AG09309 (cell line): ENCODE data around the gene FBXO4.
"Not testable (repeated sequence)": the region's sequence is repeated elsewhere in the genome, so short reads cannot be mapped to it uniquely, and the experiment has no call there.

Experiments
- DNase-seq: peaks from one replicate; pipeline ENCODE4 v3.0.0-alpha.2; 2010; ENCODE audit warnings: low read depth
- H3K4me3 ChIP-seq: 2 replicates; pipeline ENCODE4 v1.5.1; 2011; ENCODE audit warnings: mild to moderate bottlenecking, low read depth, low read length, moderate library complexity; ENCODE audit not compliant: control insufficient read depth
- CTCF ChIP-seq: IDR thresholded peaks from 2 replicates; pipeline ENCODE4 v1.5.1; 2011; ENCODE audit warnings: mild to moderate bottlenecking, low read depth, low read length, inconsistent platforms; ENCODE audit not compliant: insufficient read depth, control insufficient read depth; ENCODE audit errors: missing control alignments

The FBXO4 gene

GRCh38 chr5:41973887-41974286 is 48.8 kb downstream of the FBXO4 start:
- H3K4me3 ChIP-seq = no peak overlapping the region
- no peak for DNase-seq
- TF ChIP-seq CTCF = no peak

GRCh38 chr5:41978676-41979075 is 53.6 kb downstream of the FBXO4 start:
- TF ChIP-seq CTCF = no peak
- no peak for DNase-seq
- no peak overlapping the region for H3K4me3 ChIP-seq

- H3K4me3 ChIP-seq = no peak overlapping the region
- DNase-seq = no peak
- no peak for TF ChIP-seq CTCF
These were observed 55.3 kb downstream of the FBXO4 start for GRCh38 chr5:41980396-41980795.

DNA sequence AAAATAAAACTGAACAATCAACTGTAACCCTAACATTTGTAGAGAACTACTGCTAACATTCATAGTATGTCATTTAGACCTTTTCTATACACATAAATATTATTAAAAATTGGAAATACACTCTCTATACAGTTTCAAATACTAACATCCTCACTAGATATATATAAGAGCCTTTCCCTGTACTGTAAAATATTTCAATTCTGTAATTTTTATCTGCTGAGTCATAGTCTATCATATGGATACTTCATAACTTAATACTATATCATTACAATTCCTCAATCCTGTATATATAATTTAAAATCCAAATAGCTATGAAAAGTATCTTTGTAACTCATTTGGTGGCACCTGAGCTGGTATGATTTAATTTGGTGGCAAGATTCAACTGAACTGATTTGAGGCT is 55.8 kb downstream of the FBXO4 start:
- no peak for TF ChIP-seq CTCF
- H3K4me3 ChIP-seq = no peak overlapping the region
- no peak for DNase-seq

GRCh38 chr5:41982858-41983257 is 57.8 kb downstream of the FBXO4 start:
- not testable (repeated sequence) for DNase-seq, H3K4me3 ChIP-seq

- no peak for TF ChIP-seq CTCF
- DNase-seq = no peak
- no peak overlapping the region for H3K4me3 ChIP-seq
These were observed 58.2 kb downstream of the FBXO4 start for GRCh38 chr5:41983284-41983683.

DNA sequence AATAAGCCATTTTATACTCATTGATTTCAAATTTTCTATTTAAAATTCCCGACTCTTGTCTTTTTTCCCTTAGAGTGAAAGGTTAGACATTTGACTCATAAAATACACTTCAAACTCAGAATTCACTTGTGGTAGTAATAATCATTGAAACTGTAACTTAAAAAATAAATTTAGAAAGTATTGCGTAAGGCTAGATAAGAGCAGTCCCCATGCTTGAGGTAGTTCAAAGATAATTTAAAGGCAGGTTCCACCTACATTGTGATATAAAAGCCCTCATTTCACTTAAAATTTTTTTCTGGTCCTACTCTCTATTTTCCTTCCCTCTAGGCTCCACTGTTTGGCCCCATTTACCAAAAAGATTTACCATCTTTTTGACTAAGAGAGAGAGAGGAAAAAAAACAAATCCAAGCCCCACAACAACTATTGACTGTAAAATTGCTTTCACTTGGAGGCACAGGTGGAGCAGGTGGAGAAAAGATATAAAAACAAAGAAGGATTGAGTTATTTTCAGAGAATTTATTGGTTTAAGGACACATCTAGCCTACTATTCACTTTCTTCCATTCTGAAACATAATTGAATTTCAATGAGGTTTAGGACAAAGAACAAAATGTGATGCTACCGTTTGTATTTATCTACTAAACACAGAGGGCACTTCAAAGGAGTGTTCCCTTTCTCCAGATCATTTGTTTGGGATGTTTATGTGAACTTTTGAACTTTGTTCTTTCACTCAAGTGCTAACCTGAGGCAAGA is 61.0 kb downstream of the FBXO4 start:
- TF ChIP-seq CTCF = no peak
- H3K4me3 ChIP-seq = no peak overlapping the region
- DNase-seq = no peak
